ENCODE results near the gene AMN. TPM values are rescaled to one million over a fixed set of nuclear protein-coding genes. Genes with fewer than 3 reads are reported as not detected.
A peak's percentile ranks its signal among the peaks of the same experiment; 100 is the strongest.

The AMN gene
- total and polyA plus RNA-seq, 2 experiments from 2014 or later, result 0.48 to 1.3 TPM

GRCh38 chr14:102920273-102920997 is 2.0 kb upstream of the AMN start:
- H3K27ac ChIP-seq, result no peak overlapping the region
- H3K4me3 ChIP-seq, result no peak overlapping the region
- no peak for TF ChIP-seq CTCF (IDR thresholded peaks at IDR 0.05; ENCODE audit: low read depth, low read length)
- no peak for DNase-seq (ENCODE audit: low read depth in 1 of 2, low spot score in 1 of 2)
- H3K4me1 ChIP-seq (ENCODE audit: low read depth), result no peaks in the 10 kb centered on the region
- H3K27me3 ChIP-seq, result peaks cover 49% of the 10 kb centered on the region
- no peaks in the 10 kb centered on the region for H3K36me3 ChIP-seq
- no peaks in the 10 kb centered on the region for H3K9me3 ChIP-seq (ENCODE audit: low read depth)

- H3K27ac ChIP-seq, result no peak overlapping the region
- DNase-seq (ENCODE audit: low read depth in 1 of 2, low spot score in 1 of 2), result no peak
- H3K9me3 ChIP-seq (ENCODE audit: low read depth), result no peaks in the 10 kb centered on the region
- H3K4me1 ChIP-seq (ENCODE audit: low read depth), result no peaks in the 10 kb centered on the region
- H3K4me3 ChIP-seq, result no peak overlapping the region
- no peak for TF ChIP-seq CTCF (IDR thresholded peaks at IDR 0.05; ENCODE audit: low read depth, low read length)
- H3K36me3 ChIP-seq, result no peaks in the 10 kb centered on the region
- peaks cover 54% of the 10 kb centered on the region for H3K27me3 ChIP-seq
These were observed 1.5 kb upstream of the AMN start for GRCh38 chr14:102920998-102921304.

- DNase-seq (ENCODE audit: low read depth in 1 of 2, low spot score in 1 of 2), result no peak
These were observed 900 bp downstream of the AMN start for GRCh38 chr14:102923201-102923924.

GRCh38 chr14:102923925-102924486 is 1.5 kb downstream of the AMN start:
- Histone ChIP-seq H3K27ac (no peak overlapping the region), H3K27me3 (peaks cover 85% of the 10 kb centered on the region), H3K36me3 (no peaks in the 10 kb centered on the region), H3K9me3 (ENCODE audit: low read depth) (no peaks in the 10 kb centered on the region), H3K4me3 (no peak overlapping the region), H3K4me1 (ENCODE audit: low read depth) (peaks cover 4% of the 10 kb centered on the region)
- TF ChIP-seq CTCF (IDR thresholded peaks at IDR 0.05; ENCODE audit: low read depth, low read length), result no peak
- DNase-seq (ENCODE audit: low read depth in 1 of 2, low spot score in 1 of 2), result no peak

More at GRCh38 chr14:102923201-102923924, 900 bp downstream of the AMN start:
- TF ChIP-seq CTCF (IDR thresholded peaks at IDR 0.05; ENCODE audit: low read depth, low read length), result no peak
- H3K27ac ChIP-seq, result no peak overlapping the region
- no peaks in the 10 kb centered on the region for H3K4me1 ChIP-seq (ENCODE audit: low read depth)
- no peaks in the 10 kb centered on the region for H3K36me3 ChIP-seq
- H3K27me3 ChIP-seq, result peaks cover 78% of the 10 kb centered on the region
- H3K4me3 ChIP-seq, result no peak overlapping the region
- no peaks in the 10 kb centered on the region for H3K9me3 ChIP-seq (ENCODE audit: low read depth)

GRCh38 chr14:102924632-102925588 is 2.4 kb downstream of the AMN start:
- TF ChIP-seq CTCF (IDR thresholded peaks at IDR 0.05; ENCODE audit: low read depth, low read length), result peak; percentile 21
- peaks cover 8% of the 10 kb centered on the region for H3K4me1 ChIP-seq (ENCODE audit: low read depth)
- no peaks in the 10 kb centered on the region for H3K9me3 ChIP-seq (ENCODE audit: low read depth)
- no peaks in the 10 kb centered on the region for H3K36me3 ChIP-seq
- peaks cover 94% of the 10 kb centered on the region for H3K27me3 ChIP-seq
- H3K27ac ChIP-seq, result no peak overlapping the region
- DNase-seq (ENCODE audit: low read depth in 1 of 2, low spot score in 1 of 2), result no peak
- no peak overlapping the region for H3K4me3 ChIP-seq
